Inferior parietal cortex (tissue), 1 donor: Measurements from ENCODE around the gene CFAP92.

ENCODE experiments used
- DNase-seq: peaks from one replicate; pipeline ENCODE4 v3.0.0-alpha.2; 2016; ENCODE audit errors: extremely low spot score

CFAP92 gene

GRCh38 chr3:129007792-129008191 is 13.9 kb upstream of the CFAP92 start:
- DNase-seq, result no peak

GRCh38 chr3:129006864-129007263 is 13.0 kb upstream of the CFAP92 start:
- no peak for DNase-seq

GRCh38 chr3:129005526-129006303 is 11.8 kb upstream of the CFAP92 start:
- DNase-seq, result no peak

- no peak for DNase-seq
These were observed 10.9 kb upstream of the CFAP92 start for GRCh38 chr3:129004639-129005295.

GRCh38 chr3:129003578-129004112 is 9.8 kb upstream of the CFAP92 start:
- DNase-seq, result no peak

GRCh38 chr3:129002573-129003569 is 9.0 kb upstream of the CFAP92 start:
- no peak for DNase-seq

- DNase-seq, result no peak
These were observed 8.1 kb upstream of the CFAP92 start for GRCh38 chr3:129001806-129002572.

- DNase-seq, result no peak
These were observed 7.4 kb upstream of the CFAP92 start, which contains the start of gene EFCC1 for GRCh38 chr3:129001101-129001805. Gene EFCC1 (plus strand): TSS chr3:129001304. CDS start chr3:129001629, 325 bp downstream.

GRCh38 chr3:129000742-129001100 is 6.8 kb upstream of the CFAP92 start:
- no peak for DNase-seq

- no peak for DNase-seq
These were observed 5.2 kb upstream of the CFAP92 start for GRCh38 chr3:128999102-128999501.

GRCh38 chr3:128998561-128998960 is 4.7 kb upstream of the CFAP92 start:
- no peak for DNase-seq

- no peak for DNase-seq
These were observed 3.7 kb upstream of the CFAP92 start for GRCh38 chr3:128997486-128998133.

- DNase-seq, result no peak
These were observed 2.9 kb upstream of the CFAP92 start for GRCh38 chr3:128996726-128997125.

- DNase-seq, result no peak
These were observed 2.3 kb upstream of the CFAP92 start for GRCh38 chr3:128996200-128996599.

GRCh38 chr3:128995737-128996136 is 1.9 kb upstream of the CFAP92 start:
- DNase-seq, result no peak

- no peak for DNase-seq
These were observed 988 bp upstream of the CFAP92 start for GRCh38 chr3:128994581-128995546.

GRCh38 chr3:128994173-128994512 is 267 bp upstream of the CFAP92 start:
- no peak for DNase-seq

GRCh38 chr3:128992926-128993460 is 883 bp downstream of the CFAP92 start:
- DNase-seq, result no peak
